HepG2 (cell line): ENCODE results near the gene CYP2S1. TPM values are rescaled to one million over a fixed set of nuclear protein-coding genes. Genes with fewer than 3 reads are reported as not detected.
A peak's percentile ranks its signal among the peaks of the same experiment; 100 is the strongest.

ENCODE experiments used
- HHEX ChIP-seq: IDR thresholded peaks from 2 replicates; pipeline ENCODE4 v1.6.1; 2016; ENCODE audit warnings: control low read depth
- USF2 ChIP-seq, 2 experiments: sonication (generic) in 1 of 2; formaldehyde crosslinking in 1 of 2; IDR thresholded peaks; 2 replicates each; pipeline versions ENCODE4 v1.5.1 to v1.6.1; 2011 to 2020; ENCODE audit warnings: borderline replicate concordance in 1 of 2, low read depth in 1 of 2, low read length in 1 of 2, mild to moderate bottlenecking in 1 of 2, missing genetic modification reagents in 1 of 2, moderate library complexity in 1 of 2
- ZFAT ChIP-seq: sonication (generic); formaldehyde crosslinking; conservative IDR thresholded peaks from 2 replicates; pipeline ENCODE4 v1.8.1; 2023; ENCODE audit warnings: missing genetic modification reagents, inconsistent platforms
- ZNF281 ChIP-seq: sonication (generic); formaldehyde crosslinking; IDR thresholded peaks from 2 replicates; pipeline ENCODE4 v1.4.0; 2020; ENCODE audit warnings: missing genetic modification reagents, borderline replicate concordance
- ZNF468 ChIP-seq: sonication (generic); formaldehyde crosslinking; IDR thresholded peaks from 2 replicates; pipeline ENCODE4 v1.8.0; 2022; ENCODE audit warnings: mild to moderate bottlenecking, moderate library complexity, missing genetic modification reagents
- ZNF569 ChIP-seq: sonication (generic); formaldehyde crosslinking; IDR thresholded peaks from 2 replicates; pipeline ENCODE4 v1.5.0; 2020; ENCODE audit warnings: mild to moderate bottlenecking, missing genetic modification reagents, moderate library complexity, borderline replicate concordance
- polyA plus RNA-seq, 8 experiments: library from polyadenylated mRNA; depleted of rRNA in 3 of 8; stranded (reverse) in 7 of 8; unstranded in 1 of 8; fragments of >200 nt; fragmentation: Illumina TruSeq in 4 of 8; extraction: Trizol in 4 of 8; gene quantifications; 2 replicates each; pipeline versions ENCODE4 v1.2.1 to v1.2.3, GENCODE V29; 2011 to 2016; ENCODE audit warnings: low read depth in 4 of 8, missing spikeins in 1 of 8, mixed read lengths in 1 of 8; ENCODE audit not compliant: insufficient read depth in 1 of 8
- total RNA-seq, 5 experiments: library from RNA; depleted of rRNA; stranded (reverse); fragments of >200 nt; fragmentation: Illumina TruSeq; extraction: Trizol; gene quantifications; 2 replicates each; pipeline ENCODE4 v1.2.3, GENCODE V29; 2016; ENCODE audit warnings: low read depth in 1 of 5
- TF ChIP-seq, protein P1 (sequence below): sonication (generic); formaldehyde crosslinking; IDR thresholded peaks from 2 replicates; pipeline ENCODE4 v1.4.0; 2020; ENCODE audit warnings: missing genetic modification reagents, borderline replicate concordance
- TF ChIP-seq, protein P2 (sequence below): sonication (generic); formaldehyde crosslinking; IDR thresholded peaks from 2 replicates; pipeline ENCODE4 v1.4.0; 2020; ENCODE audit warnings: mild to moderate bottlenecking, missing genetic modification reagents
- TF ChIP-seq, protein P3 (sequence below), 2 experiments: sonication (generic) in 1 of 2; formaldehyde crosslinking in 1 of 2; IDR thresholded peaks; 2 replicates each; pipeline versions ENCODE4 v1.4.0 to v1.6.1; 2018 to 2020; ENCODE audit warnings: missing genetic modification reagents in 2 of 2, borderline replicate concordance in 1 of 2, low read depth in 1 of 2, mild to moderate bottlenecking in 1 of 2, missing biosample characterization in 1 of 2
- TF ChIP-seq, protein P4 (sequence below): sonication (generic); formaldehyde crosslinking; IDR thresholded peaks from 2 replicates; pipeline ENCODE4 v1.4.0; 2020; ENCODE audit warnings: mild to moderate bottlenecking, low read depth, missing genetic modification reagents

Gene CYP2S1
- total and polyA plus RNA-seq, 2 of the 13 experiments (the other 11 are each of a cell fraction or from before 2014, with no cell fraction given) = 0.09 to 2.1 TPM

GRCh38 chr19:41226053-41226873, 33.2 kb downstream of the CYP2S1 start (continued):
- TF ChIP-seq, protein P1, sequence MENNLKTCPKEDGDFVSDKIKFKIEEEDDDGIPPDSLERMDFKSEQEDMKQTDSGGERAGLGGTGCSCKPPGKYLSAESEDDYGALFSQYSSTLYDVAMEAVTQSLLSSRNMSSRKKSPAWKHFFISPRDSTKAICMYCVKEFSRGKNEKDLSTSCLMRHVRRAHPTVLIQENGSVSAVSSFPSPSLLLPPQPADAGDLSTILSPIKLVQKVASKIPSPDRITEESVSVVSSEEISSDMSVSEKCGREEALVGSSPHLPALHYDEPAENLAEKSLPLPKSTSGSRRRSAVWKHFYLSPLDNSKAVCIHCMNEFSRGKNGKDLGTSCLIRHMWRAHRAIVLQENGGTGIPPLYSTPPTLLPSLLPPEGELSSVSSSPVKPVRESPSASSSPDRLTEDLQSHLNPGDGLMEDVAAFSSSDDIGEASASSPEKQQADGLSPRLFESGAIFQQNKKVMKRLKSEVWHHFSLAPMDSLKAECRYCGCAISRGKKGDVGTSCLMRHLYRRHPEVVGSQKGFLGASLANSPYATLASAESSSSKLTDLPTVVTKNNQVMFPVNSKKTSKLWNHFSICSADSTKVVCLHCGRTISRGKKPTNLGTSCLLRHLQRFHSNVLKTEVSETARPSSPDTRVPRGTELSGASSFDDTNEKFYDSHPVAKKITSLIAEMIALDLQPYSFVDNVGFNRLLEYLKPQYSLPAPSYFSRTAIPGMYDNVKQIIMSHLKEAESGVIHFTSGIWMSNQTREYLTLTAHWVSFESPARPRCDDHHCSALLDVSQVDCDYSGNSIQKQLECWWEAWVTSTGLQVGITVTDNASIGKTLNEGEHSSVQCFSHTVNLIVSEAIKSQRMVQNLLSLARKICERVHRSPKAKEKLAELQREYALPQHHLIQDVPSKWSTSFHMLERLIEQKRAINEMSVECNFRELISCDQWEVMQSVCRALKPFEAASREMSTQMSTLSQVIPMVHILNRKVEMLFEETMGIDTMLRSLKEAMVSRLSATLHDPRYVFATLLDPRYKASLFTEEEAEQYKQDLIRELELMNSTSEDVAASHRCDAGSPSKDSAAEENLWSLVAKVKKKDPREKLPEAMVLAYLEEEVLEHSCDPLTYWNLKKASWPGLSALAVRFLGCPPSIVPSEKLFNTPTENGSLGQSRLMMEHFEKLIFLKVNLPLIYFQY (CRISPR knock-in tag) = peak; percentile 78; the same call in 1 of the 2 replicates
- TF ChIP-seq ZNF281 (CRISPR knock-in tag) = peak; percentile 88
- TF ChIP-seq ZNF468 = 0 out of 2 replicates have a peak, but pooled peaks have one; percentile 81
- no peak for TF ChIP-seq ZNF569 (CRISPR knock-in tag)
- TF ChIP-seq, protein P2, sequence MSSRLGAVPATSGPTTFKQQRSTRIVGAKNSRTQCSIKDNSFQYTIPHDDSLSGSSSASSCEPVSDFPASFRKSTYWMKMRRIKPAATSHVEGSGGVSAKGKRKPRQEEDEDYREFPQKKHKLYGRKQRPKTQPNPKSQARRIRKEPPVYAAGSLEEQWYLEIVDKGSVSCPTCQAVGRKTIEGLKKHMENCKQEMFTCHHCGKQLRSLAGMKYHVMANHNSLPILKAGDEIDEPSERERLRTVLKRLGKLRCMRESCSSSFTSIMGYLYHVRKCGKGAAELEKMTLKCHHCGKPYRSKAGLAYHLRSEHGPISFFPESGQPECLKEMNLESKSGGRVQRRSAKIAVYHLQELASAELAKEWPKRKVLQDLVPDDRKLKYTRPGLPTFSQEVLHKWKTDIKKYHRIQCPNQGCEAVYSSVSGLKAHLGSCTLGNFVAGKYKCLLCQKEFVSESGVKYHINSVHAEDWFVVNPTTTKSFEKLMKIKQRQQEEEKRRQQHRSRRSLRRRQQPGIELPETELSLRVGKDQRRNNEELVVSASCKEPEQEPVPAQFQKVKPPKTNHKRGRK (CRISPR knock-in tag) = no peak
- no peak for TF ChIP-seq HHEX
- TF ChIP-seq, protein P3, sequence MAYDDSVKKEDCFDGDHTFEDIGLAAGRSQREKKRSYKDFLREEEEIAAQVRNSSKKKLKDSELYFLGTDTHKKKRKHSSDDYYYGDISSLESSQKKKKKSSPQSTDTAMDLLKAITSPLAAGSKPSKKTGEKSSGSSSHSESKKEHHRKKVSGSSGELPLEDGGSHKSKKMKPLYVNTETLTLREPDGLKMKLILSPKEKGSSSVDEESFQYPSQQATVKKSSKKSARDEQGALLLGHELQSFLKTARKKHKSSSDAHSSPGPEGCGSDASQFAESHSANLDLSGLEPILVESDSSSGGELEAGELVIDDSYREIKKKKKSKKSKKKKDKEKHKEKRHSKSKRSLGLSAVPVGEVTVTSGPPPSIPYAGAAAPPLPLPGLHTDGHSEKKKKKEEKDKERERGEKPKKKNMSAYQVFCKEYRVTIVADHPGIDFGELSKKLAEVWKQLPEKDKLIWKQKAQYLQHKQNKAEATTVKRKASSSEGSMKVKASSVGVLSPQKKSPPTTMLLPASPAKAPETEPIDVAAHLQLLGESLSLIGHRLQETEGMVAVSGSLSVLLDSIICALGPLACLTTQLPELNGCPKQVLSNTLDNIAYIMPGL (CRISPR knock-in tag; IDR thresholded peaks at IDR 0.05; ENCODE audit: borderline replicate concordance in 1 of 2, low read depth in 1 of 2) = peak; percentile 29 to 88; a peak in 3 of 4 replicates
- TF ChIP-seq ZFAT (CRISPR knock-in tag) = no peak
- no peak for TF ChIP-seq USF2 (IDR thresholded peaks at IDR 0.05; ENCODE audit: low read depth, low read length)
- no peak for TF ChIP-seq USF2 (CRISPR knock-in tag; IDR thresholded peaks at IDR 0.05; ENCODE audit: borderline replicate concordance)
- TF ChIP-seq, protein P4, sequence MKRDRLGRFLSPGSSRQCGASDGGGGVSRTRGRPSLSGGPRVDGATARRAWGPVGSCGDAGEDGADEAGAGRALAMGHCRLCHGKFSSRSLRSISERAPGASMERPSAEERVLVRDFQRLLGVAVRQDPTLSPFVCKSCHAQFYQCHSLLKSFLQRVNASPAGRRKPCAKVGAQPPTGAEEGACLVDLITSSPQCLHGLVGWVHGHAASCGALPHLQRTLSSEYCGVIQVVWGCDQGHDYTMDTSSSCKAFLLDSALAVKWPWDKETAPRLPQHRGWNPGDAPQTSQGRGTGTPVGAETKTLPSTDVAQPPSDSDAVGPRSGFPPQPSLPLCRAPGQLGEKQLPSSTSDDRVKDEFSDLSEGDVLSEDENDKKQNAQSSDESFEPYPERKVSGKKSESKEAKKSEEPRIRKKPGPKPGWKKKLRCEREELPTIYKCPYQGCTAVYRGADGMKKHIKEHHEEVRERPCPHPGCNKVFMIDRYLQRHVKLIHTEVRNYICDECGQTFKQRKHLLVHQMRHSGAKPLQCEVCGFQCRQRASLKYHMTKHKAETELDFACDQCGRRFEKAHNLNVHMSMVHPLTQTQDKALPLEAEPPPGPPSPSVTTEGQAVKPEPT (CRISPR knock-in tag) = no peak; the same call in 1 of the 2 replicates
